Body of pancreas (tissue), 4 donors: ENCODE results near the gene NTSR1. TPM values are rescaled to one million over a fixed set of nuclear protein-coding genes. Genes with fewer than 3 reads are reported as not detected.

Experiments used
- ATAC-seq: fragments of 150-250 bp; one replicate; pipeline ENCODE4 v1.9.1; 2016
- DNase-seq, 4 donors: peaks; one replicate each; pipeline ENCODE4 v3.0.0-alpha.2; 2019
- H3K27ac ChIP-seq, 4 donors: fragments of 200-600 bp; sonication (generic); 1 replicate in 3 of 4; 2 replicates in 1 of 4; pipeline versions ENCODE4 v1.5.1 to v1.6.1; 2016 to 2019; ENCODE audit warnings: mild to moderate bottlenecking in 1 of 4, mixed read lengths in 1 of 4, moderate library complexity in 1 of 4
- H3K27me3 ChIP-seq, 2 donors: fragments of 200-600 bp; sonication (generic); one replicate each; pipeline ENCODE4 v1.6.0; 2016; ENCODE audit warnings: mild to moderate bottlenecking in 1 of 2
- H3K36me3 ChIP-seq, 2 donors: fragments of 200-600 bp; sonication (generic); replicated peaks in 1 of 2; 2 replicates each; pipeline ENCODE4 v1.5.1; 2016; ENCODE audit warnings: low read depth in 2 of 2; ENCODE audit not compliant: insufficient read depth in 1 of 2
- H3K4me1 ChIP-seq: fragments of 200-600 bp; sonication (generic); one replicate; pipeline ENCODE4 v1.6.0; 2016
- H3K4me3 ChIP-seq, 2 donors: fragments of 200-600 bp; sonication (generic); 1 replicate in 1 of 2; 2 replicates in 1 of 2; pipeline ENCODE4 v1.5.1; 2016 to 2019
- H3K9me3 ChIP-seq, 3 donors: fragments of 200-600 bp; sonication (generic); 1 replicate in 2 of 3; 2 replicates in 1 of 3; pipeline ENCODE4 v1.5.1; 2016
- CTCF ChIP-seq, 7 experiments: fragments of 450-650 bp in 4 of 7; fragments of 200-600 bp in 3 of 7; sonication (generic) in 3 of 7; IDR thresholded peaks; one replicate each; pipeline ENCODE4 v1.5.1; 2016 to 2019; ENCODE audit warnings: antibody characterized with exemption in 7 of 7
- POLR2A ChIP-seq, 3 donors: fragments of 450-650 bp; IDR thresholded peaks; one replicate each; pipeline ENCODE4 v1.6.1; 2016; ENCODE audit warnings: antibody characterized with exemption in 3 of 3, mild to moderate bottlenecking in 2 of 3
- WGBS, 2 donors: methylation state at CpG; one replicate each; pipeline ENCODE4 v1.1.5; 2017; 5-methylcytosine and 5-hydroxymethylcytosine counted together
- intact Hi-C: fragments of 100-400 bp; cut with DNase I; formaldehyde crosslinking; loops from one replicate; pipeline ENCODE4 v1.15.1; 2023
- total RNA-seq, 2 donors: library from RNA; depleted of rRNA; stranded (reverse); fragments of >200 nt; gene quantifications; one replicate each; pipeline ENCODE4 v1.1.0, GENCODE V29; 2016

The NTSR1 gene
- total RNA-seq, 2 donors from 2014 or later, result not detected

GRCh38 chr20:62702895-62703852, 5.5 kb upstream of the NTSR1 start:
- no peak for TF ChIP-seq CTCF (IDR thresholded peaks at IDR 0.05)
- no peak for TF ChIP-seq POLR2A (IDR thresholded peaks at IDR 0.05)
- no peaks in the 10 kb centered on the region for H3K36me3 ChIP-seq
- DNase-seq, result no peak
- WGBS, 2 donors, result 59 to 60% methylated on average over 11 to 25 of the region's 25 CpGs
- peaks cover 6% of the 10 kb centered on the region for H3K4me1 ChIP-seq
- H3K27ac ChIP-seq, result no peak overlapping the region
- no peak for ATAC-seq
- intact Hi-C loops, result no loop called here
- no peaks in the 10 kb centered on the region for H3K9me3 ChIP-seq
- H3K4me3 ChIP-seq, result no peak overlapping the region
- no peaks in the 10 kb centered on the region for H3K27me3 ChIP-seq

GRCh38 chr20:62703853-62704228, 4.8 kb upstream of the NTSR1 start:
- no peaks in the 10 kb centered on the region for H3K27me3 ChIP-seq
- intact Hi-C loops, result no loop called here
- peaks cover 8% of the 10 kb centered on the region for H3K4me1 ChIP-seq
- H3K4me3 ChIP-seq, result no peak overlapping the region
- no peaks in the 10 kb centered on the region for H3K36me3 ChIP-seq
- no peak for TF ChIP-seq POLR2A (IDR thresholded peaks at IDR 0.05)
- no peak for TF ChIP-seq CTCF (IDR thresholded peaks at IDR 0.05)
- WGBS, 2 donors, result 42 to 74% methylated on average over 5 of the region's 5 CpGs
- no peaks in the 10 kb centered on the region for H3K9me3 ChIP-seq
- H3K27ac ChIP-seq, result no peak overlapping the region
- ATAC-seq (no peak), DNase-seq (no peak)

- DNase-seq, result peak; percentile 67 to 87 (median 82)
- TF ChIP-seq POLR2A (IDR thresholded peaks at IDR 0.05) (no peak), CTCF (IDR thresholded peaks at IDR 0.05) (no peak)
- Histone ChIP-seq H3K4me3 (no peak overlapping the region), H3K4me1 (peaks cover 11% of the 10 kb centered on the region), H3K27ac (no peak overlapping the region), H3K9me3 (no peaks in the 10 kb centered on the region), H3K36me3 (no peaks in the 10 kb centered on the region), H3K27me3 (no peaks in the 10 kb centered on the region)
- 15 to 19% methylated on average over 18 to 21 of the region's 21 CpGs for WGBS, 2 donors
- ATAC-seq, result peak; percentile 54
- intact Hi-C loops, result no loop called here
Measured at GRCh38 chr20:62704341-62704948, 4.2 kb upstream of the NTSR1 start.

- Histone ChIP-seq H3K9me3 (no peaks in the 10 kb centered on the region), H3K36me3 (no peaks in the 10 kb centered on the region), H3K4me1 (peaks cover 11% of the 10 kb centered on the region), H3K27me3 (peaks cover 0 to 11% of the 10 kb centered on the region in 2 donors), H3K4me3 (no peak overlapping the region), H3K27ac (no peak overlapping the region)
- DNase-seq, result no peak
- ATAC-seq, result no peak
- intact Hi-C loops, result no loop called here
- 73 to 100% methylated on average over 1 to 16 of the region's 16 CpGs for WGBS, 2 donors
- TF ChIP-seq POLR2A (IDR thresholded peaks at IDR 0.05) (no peak), CTCF (IDR thresholded peaks at IDR 0.05) (no peak)
Measured at GRCh38 chr20:62705627-62706026, 3.0 kb upstream of the NTSR1 start.
